A673 (cell line): ENCODE data around the gene WDR27. TPM values are rescaled to one million over a fixed set of nuclear protein-coding genes. Genes with fewer than 3 reads are reported as not detected.

Experiments used
- BruUV-seq: library from RNA; stranded (reverse); fragments of 400-500 nt; replicated peaks from 2 replicates; lab custom pipeline; 2021; lab: Mats Ljungman, UMichigan
- CTCF ChIA-PET: fragments of 300-600 bp; sonication (Branson Sonifier 250); formaldehyde crosslinking; loops from one replicate; lab custom pipeline; 2022; ENCODE audit warnings: antibody characterized with exemption; lab: Charles Lee
- POLR2A ChIA-PET: fragments of 300-600 bp; sonication (Branson Sonifier 250); formaldehyde crosslinking; loops from one replicate; lab custom pipeline; 2022; ENCODE audit warnings: antibody characterized with exemption; ENCODE audit not compliant: low non-redundant PET; lab: Charles Lee
- DNase-seq: peaks from one replicate; pipeline ENCODE4 v3.0.0-alpha.2; 2015; ENCODE audit warnings: low spot score
- H3K27ac ChIP-seq: fragments of 200-600 bp; sonication (generic); 2 replicates; pipeline ENCODE4 v1.5.1; 2016; ENCODE audit warnings: mixed run types, low read depth, mild to moderate bottlenecking, mixed read lengths, antibody characterized with exemption, low read length; ENCODE audit not compliant: poor library complexity, severe bottlenecking
- H3K27me3 ChIP-seq: fragments of 200-600 bp; sonication (generic); replicated peaks from 2 replicates; pipeline ENCODE4 v1.6.1; 2017; ENCODE audit warnings: mixed run types, low read depth, mild to moderate bottlenecking, mixed read lengths, antibody characterized with exemption, low read length; ENCODE audit not compliant: insufficient read depth, poor library complexity
- H3K36me3 ChIP-seq: fragments of 200-600 bp; sonication (generic); 2 replicates; pipeline ENCODE4 v1.6.1; 2016; ENCODE audit warnings: mixed run types, mild to moderate bottlenecking, mixed read lengths, antibody characterized with exemption, low read length; ENCODE audit not compliant: insufficient read depth, poor library complexity, severe bottlenecking
- H3K4me1 ChIP-seq: fragments of 200-600 bp; sonication (generic); 2 replicates; pipeline ENCODE4 v1.6.1; 2017; ENCODE audit warnings: mixed run types, mild to moderate bottlenecking, mixed read lengths, antibody characterized with exemption, low read length; ENCODE audit not compliant: insufficient read depth, poor library complexity, severe bottlenecking
- H3K4me3 ChIP-seq: fragments of 200-600 bp; sonication (generic); 2 replicates; pipeline ENCODE4 v1.5.1; 2016; ENCODE audit warnings: low read depth, mixed run types, mild to moderate bottlenecking, mixed read lengths, low read length; ENCODE audit not compliant: poor library complexity, severe bottlenecking
- H3K9me3 ChIP-seq: fragments of 200-600 bp; sonication (generic); 2 replicates; pipeline ENCODE4 v1.6.1; 2016; ENCODE audit warnings: mixed run types, low read depth, mild to moderate bottlenecking, mixed read lengths, antibody characterized with exemption, low read length; ENCODE audit not compliant: poor library complexity, severe bottlenecking
- EZH2 ChIP-seq: fragments of 200-600 bp; sonication (generic); IDR thresholded peaks from 2 replicates; pipeline ENCODE4 v1.6.1; 2017; ENCODE audit warnings: borderline replicate concordance, low read depth, mild to moderate bottlenecking, mixed read lengths, antibody characterized with exemption, low read length; ENCODE audit not compliant: poor library complexity, severe bottlenecking
- intact Hi-C: fragments of 100-400 bp; cut with micrococcal nuclease; formaldehyde crosslinking; loops from one replicate; pipeline ENCODE4 v1.10.0; 2022; ENCODE audit not compliant: unreplicated experiment
- total RNA-seq: library from RNA; stranded (reverse); gene quantifications from 2 replicates; pipeline ENCODE4 v1.2.3, GENCODE V29; 2021
- TF ChIP-seq, protein P1 (sequence below): fragments of 300-800, 200-600 bp; sonication (generic); conservative IDR thresholded peaks from 2 replicates; pipeline ENCODE4 v1.5.1; 2017; ENCODE audit warnings: low read depth, mild to moderate bottlenecking, antibody characterized with exemption, low read length, moderate library complexity, mixed read lengths

WDR27 gene
- total RNA-seq, 1 experiment from 2014 or later = 77.3 TPM

DNA sequence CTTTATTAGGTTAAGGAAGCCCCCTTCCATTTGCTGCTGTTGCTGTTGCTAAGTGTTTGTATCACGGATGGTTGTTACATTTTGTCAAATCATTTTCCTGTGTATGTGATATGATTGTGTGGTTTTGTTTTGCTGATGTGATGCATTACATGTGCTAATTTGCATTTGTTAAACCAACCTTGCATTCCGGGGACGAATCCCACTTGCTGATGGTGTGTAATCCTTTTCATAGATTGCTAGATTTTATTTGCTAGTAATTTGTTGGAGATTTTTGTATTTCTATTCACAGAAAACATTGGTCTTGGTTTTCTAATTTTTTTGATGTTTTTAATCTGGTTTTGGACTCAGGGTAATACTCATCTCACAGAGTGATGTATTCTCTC lies 167.8 kb downstream of the WDR27 start:
- intact Hi-C loops = no loop called here
- ChIA-PET POLR2A (no interaction called here), CTCF (no interaction called here)
- TF ChIP-seq, protein P1, sequence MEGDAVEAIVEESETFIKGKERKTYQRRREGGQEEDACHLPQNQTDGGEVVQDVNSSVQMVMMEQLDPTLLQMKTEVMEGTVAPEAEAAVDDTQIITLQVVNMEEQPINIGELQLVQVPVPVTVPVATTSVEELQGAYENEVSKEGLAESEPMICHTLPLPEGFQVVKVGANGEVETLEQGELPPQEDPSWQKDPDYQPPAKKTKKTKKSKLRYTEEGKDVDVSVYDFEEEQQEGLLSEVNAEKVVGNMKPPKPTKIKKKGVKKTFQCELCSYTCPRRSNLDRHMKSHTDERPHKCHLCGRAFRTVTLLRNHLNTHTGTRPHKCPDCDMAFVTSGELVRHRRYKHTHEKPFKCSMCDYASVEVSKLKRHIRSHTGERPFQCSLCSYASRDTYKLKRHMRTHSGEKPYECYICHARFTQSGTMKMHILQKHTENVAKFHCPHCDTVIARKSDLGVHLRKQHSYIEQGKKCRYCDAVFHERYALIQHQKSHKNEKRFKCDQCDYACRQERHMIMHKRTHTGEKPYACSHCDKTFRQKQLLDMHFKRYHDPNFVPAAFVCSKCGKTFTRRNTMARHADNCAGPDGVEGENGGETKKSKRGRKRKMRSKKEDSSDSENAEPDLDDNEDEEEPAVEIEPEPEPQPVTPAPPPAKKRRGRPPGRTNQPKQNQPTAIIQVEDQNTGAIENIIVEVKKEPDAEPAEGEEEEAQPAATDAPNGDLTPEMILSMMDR = no peak
- no peak for TF ChIP-seq EZH2
- Histone ChIP-seq H3K4me3 (no peak overlapping the region), H3K9me3 (no peaks in the 10 kb centered on the region), H3K27ac (no peak overlapping the region), H3K27me3 (no peaks in the 10 kb centered on the region), H3K4me1 (no peaks in the 10 kb centered on the region), H3K36me3 (no peaks in the 10 kb centered on the region)
- BruUV-seq = no TSS peak
- no peak for DNase-seq

DNA sequence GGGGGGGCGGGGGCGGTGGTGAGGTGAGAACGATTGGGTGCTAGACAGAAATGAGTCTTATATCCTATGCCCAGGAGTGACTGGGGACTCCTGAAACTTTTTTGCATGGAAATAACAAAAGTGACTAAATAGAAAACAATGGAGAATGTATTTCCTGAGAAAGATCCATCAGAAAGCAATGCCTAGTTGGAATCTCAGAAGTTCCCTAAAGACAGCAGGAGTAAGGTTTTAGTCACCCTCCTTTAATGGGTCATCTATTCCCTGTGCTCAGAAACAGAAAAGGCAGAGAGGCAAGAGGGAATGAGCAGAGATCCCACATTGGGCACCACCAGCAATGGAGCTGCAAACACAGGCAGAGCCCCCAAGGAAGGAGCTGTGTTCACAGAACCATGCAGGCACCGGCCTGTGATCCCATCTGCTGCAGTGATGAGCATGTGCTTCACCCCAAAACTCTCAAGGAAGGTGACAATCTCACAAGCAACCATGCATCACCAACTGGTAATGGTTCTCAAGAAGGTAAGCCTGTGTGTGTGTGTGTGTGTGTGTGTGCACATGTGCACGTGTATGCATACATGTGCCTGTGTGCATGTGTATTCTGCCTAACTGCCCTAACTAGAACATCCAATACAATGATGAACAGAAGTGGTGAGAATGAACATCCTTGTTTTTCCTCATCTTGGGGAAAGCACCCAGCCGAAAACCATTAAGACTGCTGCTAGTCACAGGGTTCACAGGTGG lies 168.4 kb downstream of the WDR27 start:
- intact Hi-C loops = no loop called here
- H3K4me1 ChIP-seq = no peaks in the 10 kb centered on the region
- CTCF ChIA-PET = no interaction called here
- no peak for DNase-seq
- no peak overlapping the region for H3K27ac ChIP-seq
- BruUV-seq = no TSS peak
- no peaks in the 10 kb centered on the region for H3K36me3 ChIP-seq
- no peak overlapping the region for H3K4me3 ChIP-seq
- H3K9me3 ChIP-seq = no peaks in the 10 kb centered on the region
- H3K27me3 ChIP-seq = no peaks in the 10 kb centered on the region
- TF ChIP-seq, protein P1 = no peak
- no peak for TF ChIP-seq EZH2
- POLR2A ChIA-PET = no interaction called here

DNA sequence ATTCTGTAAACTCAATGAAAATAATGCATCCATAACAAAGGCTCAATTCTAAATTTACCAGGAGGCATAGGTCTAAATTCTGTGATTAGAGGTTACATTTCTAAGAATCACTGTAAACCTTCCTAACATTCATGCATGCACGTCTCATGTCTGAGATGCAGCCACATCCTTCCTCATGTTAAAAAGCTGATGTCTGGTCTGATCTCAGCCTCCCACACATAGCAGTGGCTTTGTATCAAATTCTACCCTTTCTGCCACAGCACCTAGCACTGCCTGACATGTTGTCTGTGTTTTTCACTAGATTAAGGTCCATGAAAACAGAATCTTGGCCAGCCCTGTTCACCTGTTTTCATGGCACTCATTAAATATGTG lies 171.1 kb downstream of the WDR27 start:
- no TSS peak for BruUV-seq
- TF ChIP-seq, protein P1 = no peak
- no peak for TF ChIP-seq EZH2
- ChIA-PET CTCF (no interaction called here), POLR2A (no interaction called here)
- no peak overlapping the region for H3K27ac ChIP-seq
- no peaks in the 10 kb centered on the region for H3K27me3 ChIP-seq
- H3K36me3 ChIP-seq = no peaks in the 10 kb centered on the region
- no peak overlapping the region for H3K4me3 ChIP-seq
- intact Hi-C loops = no loop called here
- no peaks in the 10 kb centered on the region for H3K4me1 ChIP-seq
- no peak for DNase-seq
- H3K9me3 ChIP-seq = no peaks in the 10 kb centered on the region
